ENCODE results near the gene GABPA.
A peak's percentile ranks its signal among the peaks of the same experiment; 100 is the strongest.
"Not testable (repeated sequence)": the region's sequence is repeated elsewhere in the genome, so short reads cannot be mapped to it uniquely, and the experiment has no call there.

The GABPA gene

GRCh38 chr21:25734904-25735645, at the start of gene GABPA, which contains the start of gene ATP5PF:
Gene GABPA (plus strand): TSS chr21:25734972. CDS start chr21:25741599, 6,627 bp downstream.
Gene ATP5PF (minus strand): TSS chr21:25734904. CDS start chr21:25729794, 5,110 bp downstream.
- DNase-seq, result peak; percentile 98

GRCh38 chr21:25687787-25688186, 47.0 kb upstream of the GABPA start:
- no peak for DNase-seq

- DNase-seq, result no peak
These were observed 46.3 kb upstream of the GABPA start for GRCh38 chr21:25688275-25689155.

- no peak for DNase-seq
These were observed 45.5 kb upstream of the GABPA start for GRCh38 chr21:25689226-25689625.

GRCh38 chr21:25691976-25692375, 42.8 kb upstream of the GABPA start:
- DNase-seq, result no peak

- DNase-seq, result not testable (repeated sequence)
These were observed 39.3 kb upstream of the GABPA start for GRCh38 chr21:25695461-25695860.

- no peak for DNase-seq
These were observed 34.0 kb upstream of the GABPA start for GRCh38 chr21:25700741-25701140.

- no peak for DNase-seq
These were observed 33.2 kb upstream of the GABPA start for GRCh38 chr21:25701529-25701928.

GRCh38 chr21:25708467-25709065, 26.2 kb upstream of the GABPA start:
- peak; percentile 61 for DNase-seq

- no peak for DNase-seq
These were observed 25.0 kb upstream of the GABPA start for GRCh38 chr21:25709684-25710265.

GRCh38 chr21:25710550-25710949, 24.2 kb upstream of the GABPA start:
- DNase-seq, result no peak

GRCh38 chr21:25714066-25714465, 20.7 kb upstream of the GABPA start:
- DNase-seq, result not testable (repeated sequence)

- no peak for DNase-seq
These were observed 17.2 kb upstream of the GABPA start for GRCh38 chr21:25717491-25718147.

- no peak for DNase-seq
These were observed 12.8 kb upstream of the GABPA start for GRCh38 chr21:25721987-25722386.

GRCh38 chr21:25722631-25723030, 12.1 kb upstream of the GABPA start:
- peak; percentile 46 for DNase-seq

- DNase-seq, result no peak
These were observed 2.5 kb upstream of the GABPA start for GRCh38 chr21:25732091-25732760.

- DNase-seq, result peak; percentile 46
These were observed 716 bp upstream of the GABPA start for GRCh38 chr21:25733859-25734653.

- no peak for DNase-seq
These were observed 193 bp upstream of the GABPA start for GRCh38 chr21:25734654-25734903.

- peak; percentile 79 for DNase-seq
These were observed 1.1 kb downstream of the GABPA start for GRCh38 chr21:25735646-25736597.

- DNase-seq, result no peak
These were observed 2.6 kb downstream of the GABPA start for GRCh38 chr21:25737421-25737820.
